Measurements from ENCODE around the gene POLRMT.

POLRMT gene

DNA sequence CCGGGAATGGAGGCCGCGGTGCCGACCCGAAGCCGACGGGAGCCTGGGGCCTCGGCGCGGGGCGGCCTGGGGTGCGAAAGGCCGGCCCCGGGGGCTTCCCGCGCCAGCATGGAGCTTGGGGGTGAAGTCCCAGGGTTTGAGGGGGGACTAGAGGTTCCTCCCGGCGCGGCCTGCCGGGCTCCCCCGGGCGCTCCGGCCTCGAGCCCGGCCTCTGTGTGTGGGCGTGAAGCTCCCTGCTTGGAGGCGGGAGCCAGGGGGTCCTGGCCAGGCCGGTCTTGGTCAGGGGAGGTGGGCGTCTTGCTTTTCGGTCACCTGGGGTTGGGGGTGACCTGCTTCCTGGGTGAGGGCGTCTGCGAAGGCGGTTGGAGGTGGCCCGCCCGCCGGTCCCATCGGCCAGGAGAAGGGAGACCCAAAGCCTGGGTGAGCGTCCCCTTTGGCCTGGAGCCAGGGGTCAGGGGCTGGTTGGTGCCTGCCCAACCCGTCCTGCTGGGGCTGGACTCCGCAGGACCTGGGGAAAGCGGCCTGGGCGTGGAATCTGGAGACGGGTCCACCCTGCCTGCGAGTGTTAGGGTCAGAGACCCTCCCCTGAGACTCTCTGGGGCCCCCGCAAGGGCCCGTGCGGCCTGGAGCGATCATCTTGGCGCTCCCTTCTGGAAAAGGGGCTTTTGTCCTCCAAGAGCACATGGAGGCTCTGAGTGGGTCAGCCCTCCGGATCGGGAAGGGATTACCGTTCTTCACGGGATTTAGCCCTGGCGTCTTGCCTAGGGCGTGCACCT is 60.4 kb downstream of the POLRMT start (continued):
- TF ChIP-seq, protein P1, sequence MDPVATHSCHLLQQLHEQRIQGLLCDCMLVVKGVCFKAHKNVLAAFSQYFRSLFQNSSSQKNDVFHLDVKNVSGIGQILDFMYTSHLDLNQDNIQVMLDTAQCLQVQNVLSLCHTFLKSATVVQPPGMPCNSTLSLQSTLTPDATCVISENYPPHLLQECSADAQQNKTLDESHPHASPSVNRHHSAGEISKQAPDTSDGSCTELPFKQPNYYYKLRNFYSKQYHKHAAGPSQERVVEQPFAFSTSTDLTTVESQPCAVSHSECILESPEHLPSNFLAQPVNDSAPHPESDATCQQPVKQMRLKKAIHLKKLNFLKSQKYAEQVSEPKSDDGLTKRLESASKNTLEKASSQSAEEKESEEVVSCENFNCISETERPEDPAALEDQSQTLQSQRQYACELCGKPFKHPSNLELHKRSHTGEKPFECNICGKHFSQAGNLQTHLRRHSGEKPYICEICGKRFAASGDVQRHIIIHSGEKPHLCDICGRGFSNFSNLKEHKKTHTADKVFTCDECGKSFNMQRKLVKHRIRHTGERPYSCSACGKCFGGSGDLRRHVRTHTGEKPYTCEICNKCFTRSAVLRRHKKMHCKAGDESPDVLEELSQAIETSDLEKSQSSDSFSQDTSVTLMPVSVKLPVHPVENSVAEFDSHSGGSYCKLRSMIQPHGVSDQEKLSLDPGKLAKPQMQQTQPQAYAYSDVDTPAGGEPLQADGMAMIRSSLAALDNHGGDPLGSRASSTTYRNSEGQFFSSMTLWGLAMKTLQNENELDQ (tag by site-specific recombination; IDR thresholded peaks at IDR 0.05; ENCODE audit: low read depth), result no peak
- TF ChIP-seq, protein P2, sequence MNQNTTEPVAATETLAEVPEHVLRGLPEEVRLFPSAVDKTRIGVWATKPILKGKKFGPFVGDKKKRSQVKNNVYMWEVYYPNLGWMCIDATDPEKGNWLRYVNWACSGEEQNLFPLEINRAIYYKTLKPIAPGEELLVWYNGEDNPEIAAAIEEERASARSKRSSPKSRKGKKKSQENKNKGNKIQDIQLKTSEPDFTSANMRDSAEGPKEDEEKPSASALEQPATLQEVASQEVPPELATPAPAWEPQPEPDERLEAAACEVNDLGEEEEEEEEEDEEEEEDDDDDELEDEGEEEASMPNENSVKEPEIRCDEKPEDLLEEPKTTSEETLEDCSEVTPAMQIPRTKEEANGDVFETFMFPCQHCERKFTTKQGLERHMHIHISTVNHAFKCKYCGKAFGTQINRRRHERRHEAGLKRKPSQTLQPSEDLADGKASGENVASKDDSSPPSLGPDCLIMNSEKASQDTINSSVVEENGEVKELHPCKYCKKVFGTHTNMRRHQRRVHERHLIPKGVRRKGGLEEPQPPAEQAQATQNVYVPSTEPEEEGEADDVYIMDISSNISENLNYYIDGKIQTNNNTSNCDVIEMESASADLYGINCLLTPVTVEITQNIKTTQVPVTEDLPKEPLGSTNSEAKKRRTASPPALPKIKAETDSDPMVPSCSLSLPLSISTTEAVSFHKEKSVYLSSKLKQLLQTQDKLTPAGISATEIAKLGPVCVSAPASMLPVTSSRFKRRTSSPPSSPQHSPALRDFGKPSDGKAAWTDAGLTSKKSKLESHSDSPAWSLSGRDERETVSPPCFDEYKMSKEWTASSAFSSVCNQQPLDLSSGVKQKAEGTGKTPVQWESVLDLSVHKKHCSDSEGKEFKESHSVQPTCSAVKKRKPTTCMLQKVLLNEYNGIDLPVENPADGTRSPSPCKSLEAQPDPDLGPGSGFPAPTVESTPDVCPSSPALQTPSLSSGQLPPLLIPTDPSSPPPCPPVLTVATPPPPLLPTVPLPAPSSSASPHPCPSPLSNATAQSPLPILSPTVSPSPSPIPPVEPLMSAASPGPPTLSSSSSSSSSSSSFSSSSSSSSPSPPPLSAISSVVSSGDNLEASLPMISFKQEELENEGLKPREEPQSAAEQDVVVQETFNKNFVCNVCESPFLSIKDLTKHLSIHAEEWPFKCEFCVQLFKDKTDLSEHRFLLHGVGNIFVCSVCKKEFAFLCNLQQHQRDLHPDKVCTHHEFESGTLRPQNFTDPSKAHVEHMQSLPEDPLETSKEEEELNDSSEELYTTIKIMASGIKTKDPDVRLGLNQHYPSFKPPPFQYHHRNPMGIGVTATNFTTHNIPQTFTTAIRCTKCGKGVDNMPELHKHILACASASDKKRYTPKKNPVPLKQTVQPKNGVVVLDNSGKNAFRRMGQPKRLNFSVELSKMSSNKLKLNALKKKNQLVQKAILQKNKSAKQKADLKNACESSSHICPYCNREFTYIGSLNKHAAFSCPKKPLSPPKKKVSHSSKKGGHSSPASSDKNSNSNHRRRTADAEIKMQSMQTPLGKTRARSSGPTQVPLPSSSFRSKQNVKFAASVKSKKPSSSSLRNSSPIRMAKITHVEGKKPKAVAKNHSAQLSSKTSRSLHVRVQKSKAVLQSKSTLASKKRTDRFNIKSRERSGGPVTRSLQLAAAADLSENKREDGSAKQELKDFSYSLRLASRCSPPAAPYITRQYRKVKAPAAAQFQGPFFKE (tag by site-specific recombination; IDR thresholded peaks at IDR 0.05; ENCODE audit: borderline replicate concordance), result no peak
- TF ChIP-seq ZBTB20 (tag by site-specific recombination; IDR thresholded peaks at IDR 0.05), result no peak
- no peak for TF ChIP-seq MYNN (tag by site-specific recombination; IDR thresholded peaks at IDR 0.05; ENCODE audit: borderline replicate concordance)
- TF ChIP-seq ZSCAN16 (tag by site-specific recombination; IDR thresholded peaks at IDR 0.05), result no peak
- no peak for TF ChIP-seq ZNF629 (tag by site-specific recombination; IDR thresholded peaks at IDR 0.05)
- no peak for TF ChIP-seq ZNF169 (tag by site-specific recombination; IDR thresholded peaks at IDR 0.05)
- TF ChIP-seq, protein P3, sequence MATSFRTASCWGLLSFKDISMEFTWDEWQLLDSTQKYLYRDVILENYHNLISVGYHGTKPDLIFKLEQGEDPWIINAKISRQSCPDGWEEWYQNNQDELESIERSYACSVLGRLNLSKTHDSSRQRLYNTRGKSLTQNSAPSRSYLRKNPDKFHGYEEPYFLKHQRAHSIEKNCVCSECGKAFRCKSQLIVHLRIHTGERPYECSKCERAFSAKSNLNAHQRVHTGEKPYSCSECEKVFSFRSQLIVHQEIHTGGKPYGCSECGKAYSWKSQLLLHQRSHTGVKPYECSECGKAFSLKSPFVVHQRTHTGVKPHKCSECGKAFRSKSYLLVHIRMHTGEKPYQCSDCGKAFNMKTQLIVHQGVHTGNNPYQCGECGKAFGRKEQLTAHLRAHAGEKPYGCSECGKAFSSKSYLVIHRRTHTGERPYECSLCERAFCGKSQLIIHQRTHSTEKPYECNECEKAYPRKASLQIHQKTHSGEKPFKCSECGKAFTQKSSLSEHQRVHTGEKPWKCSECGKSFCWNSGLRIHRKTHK (tag by site-specific recombination; IDR thresholded peaks at IDR 0.05), result no peak
- TF ChIP-seq, protein P4, sequence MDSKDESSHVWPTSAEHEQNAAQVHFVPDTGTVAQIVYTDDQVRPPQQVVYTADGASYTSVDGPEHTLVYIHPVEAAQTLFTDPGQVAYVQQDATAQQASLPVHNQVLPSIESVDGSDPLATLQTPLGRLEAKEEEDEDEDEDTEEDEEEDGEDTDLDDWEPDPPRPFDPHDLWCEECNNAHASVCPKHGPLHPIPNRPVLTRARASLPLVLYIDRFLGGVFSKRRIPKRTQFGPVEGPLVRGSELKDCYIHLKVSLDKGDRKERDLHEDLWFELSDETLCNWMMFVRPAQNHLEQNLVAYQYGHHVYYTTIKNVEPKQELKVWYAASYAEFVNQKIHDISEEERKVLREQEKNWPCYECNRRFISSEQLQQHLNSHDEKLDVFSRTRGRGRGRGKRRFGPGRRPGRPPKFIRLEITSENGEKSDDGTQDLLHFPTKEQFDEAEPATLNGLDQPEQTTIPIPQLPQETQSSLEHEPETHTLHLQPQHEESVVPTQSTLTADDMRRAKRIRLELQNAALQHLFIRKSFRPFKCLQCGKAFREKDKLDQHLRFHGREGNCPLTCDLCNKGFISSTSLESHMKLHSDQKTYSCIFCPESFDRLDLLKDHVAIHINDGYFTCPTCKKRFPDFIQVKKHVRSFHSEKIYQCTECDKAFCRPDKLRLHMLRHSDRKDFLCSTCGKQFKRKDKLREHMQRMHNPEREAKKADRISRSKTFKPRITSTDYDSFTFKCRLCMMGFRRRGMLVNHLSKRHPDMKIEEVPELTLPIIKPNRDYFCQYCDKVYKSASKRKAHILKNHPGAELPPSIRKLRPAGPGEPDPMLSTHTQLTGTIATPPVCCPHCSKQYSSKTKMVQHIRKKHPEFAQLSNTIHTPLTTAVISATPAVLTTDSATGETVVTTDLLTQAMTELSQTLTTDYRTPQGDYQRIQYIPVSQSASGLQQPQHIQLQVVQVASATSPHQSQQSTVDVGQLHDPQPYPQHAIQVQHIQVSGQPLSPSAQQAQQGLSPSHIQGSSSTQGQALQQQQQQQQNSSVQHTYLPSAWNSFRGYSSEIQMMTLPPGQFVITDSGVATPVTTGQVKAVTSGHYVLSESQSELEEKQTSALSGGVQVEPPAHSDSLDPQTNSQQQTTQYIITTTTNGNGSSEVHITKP (tag by site-specific recombination; IDR thresholded peaks at IDR 0.05), result peak; percentile 58
- TF ChIP-seq, protein P5, sequence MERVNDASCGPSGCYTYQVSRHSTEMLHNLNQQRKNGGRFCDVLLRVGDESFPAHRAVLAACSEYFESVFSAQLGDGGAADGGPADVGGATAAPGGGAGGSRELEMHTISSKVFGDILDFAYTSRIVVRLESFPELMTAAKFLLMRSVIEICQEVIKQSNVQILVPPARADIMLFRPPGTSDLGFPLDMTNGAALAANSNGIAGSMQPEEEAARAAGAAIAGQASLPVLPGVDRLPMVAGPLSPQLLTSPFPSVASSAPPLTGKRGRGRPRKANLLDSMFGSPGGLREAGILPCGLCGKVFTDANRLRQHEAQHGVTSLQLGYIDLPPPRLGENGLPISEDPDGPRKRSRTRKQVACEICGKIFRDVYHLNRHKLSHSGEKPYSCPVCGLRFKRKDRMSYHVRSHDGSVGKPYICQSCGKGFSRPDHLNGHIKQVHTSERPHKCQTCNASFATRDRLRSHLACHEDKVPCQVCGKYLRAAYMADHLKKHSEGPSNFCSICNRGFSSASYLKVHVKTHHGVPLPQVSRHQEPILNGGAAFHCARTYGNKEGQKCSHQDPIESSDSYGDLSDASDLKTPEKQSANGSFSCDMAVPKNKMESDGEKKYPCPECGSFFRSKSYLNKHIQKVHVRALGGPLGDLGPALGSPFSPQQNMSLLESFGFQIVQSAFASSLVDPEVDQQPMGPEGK (tag by site-specific recombination; IDR thresholded peaks at IDR 0.05), result 0 out of 2 replicates have a peak, but pooled peaks have one; percentile 26
- peak; percentile 16; the same call in 1 of the 2 replicates for TF ChIP-seq BCL11A (tag by site-specific recombination; IDR thresholded peaks at IDR 0.05; ENCODE audit: low read depth)
- no peak for TF ChIP-seq ZSCAN30 (tag by site-specific recombination; IDR thresholded peaks at IDR 0.05)
- TF ChIP-seq REPIN1 (tag by site-specific recombination; IDR thresholded peaks at IDR 0.05; ENCODE audit: low read depth), result no peak
- peak; percentile 69 for TF ChIP-seq ZNF335 (tag by site-specific recombination; conservative IDR thresholded peaks at IDR 0.05)
- no peak for TF ChIP-seq ZNF664 (tag by site-specific recombination; IDR thresholded peaks at IDR 0.05)
- TF ChIP-seq ZNF530 (tag by site-specific recombination; IDR thresholded peaks at IDR 0.05; ENCODE audit: low read depth), result no peak
- no peak for TF ChIP-seq ZNF157 (tag by site-specific recombination; IDR thresholded peaks at IDR 0.05)
- 0 out of 2 replicates have a peak, but pooled peaks have one; percentile 21 for TF ChIP-seq ZXDB (tag by site-specific recombination; IDR thresholded peaks at IDR 0.05)
- TF ChIP-seq, protein P6, sequence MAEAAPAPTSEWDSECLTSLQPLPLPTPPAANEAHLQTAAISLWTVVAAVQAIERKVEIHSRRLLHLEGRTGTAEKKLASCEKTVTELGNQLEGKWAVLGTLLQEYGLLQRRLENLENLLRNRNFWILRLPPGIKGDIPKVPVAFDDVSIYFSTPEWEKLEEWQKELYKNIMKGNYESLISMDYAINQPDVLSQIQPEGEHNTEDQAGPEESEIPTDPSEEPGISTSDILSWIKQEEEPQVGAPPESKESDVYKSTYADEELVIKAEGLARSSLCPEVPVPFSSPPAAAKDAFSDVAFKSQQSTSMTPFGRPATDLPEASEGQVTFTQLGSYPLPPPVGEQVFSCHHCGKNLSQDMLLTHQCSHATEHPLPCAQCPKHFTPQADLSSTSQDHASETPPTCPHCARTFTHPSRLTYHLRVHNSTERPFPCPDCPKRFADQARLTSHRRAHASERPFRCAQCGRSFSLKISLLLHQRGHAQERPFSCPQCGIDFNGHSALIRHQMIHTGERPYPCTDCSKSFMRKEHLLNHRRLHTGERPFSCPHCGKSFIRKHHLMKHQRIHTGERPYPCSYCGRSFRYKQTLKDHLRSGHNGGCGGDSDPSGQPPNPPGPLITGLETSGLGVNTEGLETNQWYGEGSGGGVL (tag by site-specific recombination; IDR thresholded peaks at IDR 0.05), result no peak
- no peak for TF ChIP-seq ZNF747 (tag by site-specific recombination; IDR thresholded peaks at IDR 0.05)
- no peak for TF ChIP-seq ZNF777 (tag by site-specific recombination; IDR thresholded peaks at IDR 0.05; ENCODE audit: borderline replicate concordance)
